ENCODE data around the gene WDR18.

Gene WDR18

GRCh38 chr19:984165-984967, at the start of gene WDR18:
TSS of gene WDR18 (plus strand) at chr19:984345. CDS start at chr19:984354, 9 bp downstream.
- DNase-seq (ENCODE audit: low read depth in 2 of 2) = peak; percentile 80 to 82

GRCh38 chr19:934865-935479, 49.2 kb upstream of the WDR18 start:
- DNase-seq (ENCODE audit: low read depth in 2 of 2) = no peak

GRCh38 chr19:936175-936546, 48.0 kb upstream of the WDR18 start:
- DNase-seq (ENCODE audit: low read depth in 2 of 2) = no peak

- DNase-seq (ENCODE audit: low read depth in 2 of 2) = peak in 1 of 2 donors; percentile 53
Observed at GRCh38 chr19:937259-937694, 46.9 kb upstream of the WDR18 start.

- DNase-seq (ENCODE audit: low read depth in 2 of 2) = no peak
Observed at GRCh38 chr19:938233-938923, 45.8 kb upstream of the WDR18 start.

- DNase-seq (ENCODE audit: low read depth in 2 of 2) = no peak
Observed at GRCh38 chr19:939439-939838, 44.7 kb upstream of the WDR18 start.

GRCh38 chr19:939922-940321, 44.2 kb upstream of the WDR18 start:
- no peak for DNase-seq (ENCODE audit: low read depth in 2 of 2)

- no peak for DNase-seq (ENCODE audit: low read depth in 2 of 2)
Observed at GRCh38 chr19:940591-941291, 43.4 kb upstream of the WDR18 start.

GRCh38 chr19:941292-942132, 42.6 kb upstream of the WDR18 start:
- DNase-seq (ENCODE audit: low read depth in 2 of 2) = no peak

- DNase-seq (ENCODE audit: low read depth in 2 of 2) = no peak
Observed at GRCh38 chr19:942133-942645, 42.0 kb upstream of the WDR18 start.

- DNase-seq (ENCODE audit: low read depth in 2 of 2) = no peak
Observed at GRCh38 chr19:943551-944170, 40.5 kb upstream of the WDR18 start.

GRCh38 chr19:944171-944567, 40.0 kb upstream of the WDR18 start:
- no peak for DNase-seq (ENCODE audit: low read depth in 2 of 2)

- DNase-seq (ENCODE audit: low read depth in 2 of 2) = no peak
Observed at GRCh38 chr19:944663-945241, 39.4 kb upstream of the WDR18 start.

GRCh38 chr19:945401-946252, 38.5 kb upstream of the WDR18 start:
- no peak for DNase-seq (ENCODE audit: low read depth in 2 of 2)

- DNase-seq (ENCODE audit: low read depth in 2 of 2) = no peak
Observed at GRCh38 chr19:947090-947706, 36.9 kb upstream of the WDR18 start.

- no peak for DNase-seq (ENCODE audit: low read depth in 2 of 2)
Observed at GRCh38 chr19:947707-948539, 36.2 kb upstream of the WDR18 start.

- no peak for DNase-seq (ENCODE audit: low read depth in 2 of 2)
Observed at GRCh38 chr19:948842-949496, 35.2 kb upstream of the WDR18 start.

All from stimulated activated CD8-positive, alpha-beta memory T cell treated with anti-CD3 and anti-CD28 coated beads, Interleukin-15, amount 100 ng/mL, for 4 hours (primary cell).